HG03571 (cell line): Measurements from ENCODE around the gene SYT8.
A peak's percentile ranks its signal among the peaks of the same experiment; 100 is the strongest.

Experiments used
- ATAC-seq: cut with Tn5 transposase; IDR thresholded peaks from one replicate; pipeline ENCODE4 v1.9.1; 2021; ENCODE audit not compliant: unreplicated experiment

The SYT8 gene

DNA sequence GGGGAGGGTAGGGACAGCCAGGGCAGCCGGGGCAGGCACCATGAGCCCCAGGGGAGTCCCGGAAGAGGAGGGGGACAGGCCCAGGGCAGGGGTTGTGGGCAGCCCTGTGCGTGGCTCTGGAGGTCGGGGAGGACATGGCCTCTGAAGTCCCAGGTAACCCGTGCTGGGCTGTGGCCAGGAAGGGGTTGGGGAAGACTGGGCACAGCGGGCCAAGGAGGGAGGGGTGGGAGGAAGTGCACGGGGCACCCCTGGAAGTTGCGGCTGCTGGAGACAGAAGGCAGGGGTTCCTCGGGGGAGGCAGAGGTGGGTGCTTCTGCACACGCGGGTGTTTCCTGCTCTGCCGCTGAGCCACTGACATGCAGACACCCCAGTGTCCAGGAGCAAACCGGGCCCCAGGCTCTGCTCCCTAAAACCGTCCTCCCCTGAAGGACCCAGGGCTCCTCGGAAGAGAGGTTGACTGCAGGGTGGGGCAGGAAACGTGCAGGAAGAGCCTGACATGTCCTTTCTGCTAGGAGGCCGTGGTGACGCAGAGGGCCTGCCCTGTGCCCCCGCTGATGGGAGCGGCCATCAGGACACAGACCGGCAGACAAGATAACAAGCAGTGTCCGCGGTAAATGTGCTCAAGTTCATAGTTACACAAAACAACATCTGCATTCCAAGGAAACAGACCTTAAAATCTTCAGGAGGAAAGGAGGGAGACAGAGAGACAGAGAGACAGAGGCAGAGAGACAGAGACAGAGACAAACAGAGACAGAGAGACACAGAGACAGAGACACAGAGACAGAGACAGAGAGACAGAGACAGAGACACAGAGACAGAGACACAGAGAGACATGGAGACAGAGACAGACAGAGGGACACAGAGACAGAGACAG lies 9.7 kb downstream of the SYT8 start:
- ATAC-seq, result no peak

DNA sequence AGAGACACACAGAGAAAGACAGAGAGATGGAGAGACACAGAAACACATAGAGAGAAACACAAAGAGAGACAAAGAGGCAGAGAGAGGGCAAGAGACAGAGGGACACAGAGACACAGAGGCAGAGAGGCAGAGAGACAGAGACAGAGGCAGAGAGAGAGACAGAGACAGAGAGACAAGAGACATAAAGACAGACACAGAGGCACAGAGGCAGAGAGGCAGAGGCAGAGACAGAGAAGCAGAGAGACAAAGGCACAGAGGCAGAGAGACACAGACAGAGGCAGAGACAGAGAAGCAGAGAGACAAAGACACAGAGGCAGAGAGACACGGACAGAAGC lies 10.3 kb downstream of the SYT8 start:
- no peak for ATAC-seq

DNA sequence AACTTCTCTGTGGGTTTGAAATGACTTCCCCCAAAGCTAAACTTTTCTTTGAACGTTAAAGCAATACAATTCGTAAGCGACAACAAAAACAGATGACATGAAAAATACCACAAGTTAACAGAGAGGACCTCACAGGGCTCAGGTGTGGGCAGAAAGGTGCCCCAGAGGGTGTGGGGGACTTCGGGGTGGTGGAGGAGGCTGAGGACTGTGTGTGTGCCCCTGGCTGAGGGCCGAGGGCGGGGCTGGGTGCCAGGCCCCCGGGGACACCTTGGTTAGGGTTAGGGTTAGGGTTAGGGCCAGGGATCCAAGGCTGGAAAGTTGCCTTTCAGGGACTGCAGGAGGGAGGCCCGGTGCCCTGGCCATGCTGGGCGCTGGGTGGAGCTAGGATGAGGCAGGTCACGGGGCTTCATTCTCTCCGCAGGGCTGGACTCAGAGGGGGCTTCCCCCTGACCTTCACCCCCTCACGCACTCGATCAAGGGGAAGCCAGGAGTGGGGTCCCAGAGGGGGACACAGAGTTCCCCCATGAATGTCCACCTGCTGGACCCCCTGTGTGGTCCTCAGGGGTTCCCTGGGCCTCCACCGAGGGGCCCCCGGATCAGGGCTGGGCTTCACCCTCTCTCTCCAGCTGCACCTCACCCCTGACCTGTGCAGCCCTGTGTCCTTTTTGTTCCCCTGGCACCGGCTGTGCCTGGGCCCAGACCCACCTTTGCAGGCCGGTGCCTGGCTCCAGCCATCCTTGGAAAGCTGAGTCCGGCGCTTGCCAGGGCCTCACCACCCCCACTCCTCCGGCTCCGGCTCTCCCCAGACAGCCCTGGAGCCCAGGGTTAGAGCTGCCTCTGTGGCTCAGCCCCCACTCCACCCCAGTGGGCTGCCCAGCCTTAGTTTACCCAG lies 11.0 kb downstream of the SYT8 start:
- ATAC-seq, result no peak

DNA sequence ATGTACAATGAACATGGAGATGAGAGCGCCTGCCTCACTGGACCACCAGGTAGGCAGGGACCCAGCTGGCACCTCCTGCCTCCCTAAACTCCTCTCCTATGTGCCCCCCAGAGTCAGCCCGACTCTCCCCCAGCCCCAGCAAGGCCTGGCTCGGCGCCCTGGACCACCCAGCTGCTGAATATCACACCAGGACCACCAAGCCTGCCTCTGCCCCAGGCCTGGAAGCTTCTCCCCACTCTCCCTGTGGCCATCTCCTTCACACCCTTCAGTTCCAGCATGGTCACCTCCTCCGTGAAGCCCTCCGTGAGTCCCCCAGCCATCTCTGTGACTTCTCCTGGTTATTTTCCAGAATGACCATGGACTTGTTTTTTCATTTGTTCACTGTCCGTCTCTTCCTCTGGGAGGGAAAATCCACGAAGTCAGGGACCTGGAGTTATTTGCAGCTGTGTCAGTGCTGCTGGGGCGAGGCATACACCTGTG lies 11.7 kb downstream of the SYT8 start:
- no peak for ATAC-seq

DNA sequence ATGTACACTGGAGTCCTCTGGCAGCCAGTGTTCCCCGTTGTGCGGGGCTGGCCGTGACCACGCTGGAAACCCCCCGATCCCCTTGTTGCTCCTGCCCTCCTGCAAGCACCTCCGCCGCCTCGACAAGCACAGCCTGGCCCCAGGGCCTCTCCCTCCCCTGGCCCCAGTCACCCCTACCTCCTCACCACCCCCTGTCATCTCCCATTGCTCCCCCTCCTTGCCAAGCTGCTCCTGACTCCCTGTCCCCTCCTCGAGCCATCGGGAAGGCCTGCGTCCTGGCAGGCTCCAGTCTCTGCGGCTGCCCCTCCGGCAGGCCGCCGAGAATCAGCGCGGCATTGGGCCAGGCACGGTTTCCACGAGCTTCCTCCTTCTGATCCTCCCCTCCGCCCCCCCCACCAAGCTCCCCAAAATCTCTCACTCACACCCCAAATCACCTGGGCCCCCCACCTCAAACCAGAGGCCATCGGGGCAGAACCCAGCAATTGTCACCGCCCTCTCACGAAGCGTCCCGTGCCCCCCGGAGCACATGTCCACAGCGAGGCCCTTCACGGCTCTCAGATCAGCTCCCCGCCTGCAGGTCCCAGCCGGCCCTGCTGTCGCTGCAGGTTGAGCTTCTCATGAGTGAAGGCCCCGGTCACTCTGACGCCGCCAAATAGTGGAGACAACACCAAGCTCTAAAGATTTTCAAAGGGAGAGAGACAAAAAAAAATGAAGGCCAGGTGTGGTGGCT lies 12.4 kb downstream of the SYT8 start:
- ATAC-seq, result no peak

DNA sequence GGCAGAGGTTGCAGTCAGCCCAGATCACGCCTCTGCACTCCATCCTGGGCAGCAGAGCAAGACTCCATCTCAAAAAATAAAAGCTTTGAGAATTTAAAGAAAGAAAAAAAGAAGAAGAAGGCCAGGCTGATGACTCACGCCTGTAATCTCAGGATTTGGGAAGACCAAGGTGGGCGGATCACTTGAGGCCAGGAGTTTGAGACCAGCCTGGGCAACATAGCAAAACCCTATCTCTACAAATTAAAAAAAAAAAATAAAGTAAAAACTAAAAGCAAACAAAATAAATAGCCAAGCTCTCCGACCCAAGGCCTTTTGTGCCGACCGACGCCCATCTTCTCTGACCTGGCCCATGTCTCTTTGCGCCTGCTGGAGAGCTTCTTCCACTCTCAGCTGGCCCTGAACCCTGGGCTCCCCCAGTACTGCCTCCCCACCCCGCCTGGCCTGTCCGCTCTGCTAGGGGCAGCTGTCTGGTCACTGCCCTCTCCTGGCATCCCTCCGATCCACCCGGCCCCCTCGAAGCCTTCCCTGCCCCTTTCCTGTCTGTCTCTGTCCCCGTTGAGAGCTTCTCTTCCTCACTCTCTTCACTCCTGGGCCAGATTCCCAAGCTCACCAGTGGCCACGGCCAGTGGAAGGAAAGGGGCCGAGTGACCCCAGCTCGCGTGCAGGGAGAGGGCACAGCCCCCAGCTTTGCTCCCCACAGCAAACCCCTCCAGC lies 13.3 kb downstream of the SYT8 start:
- no peak for ATAC-seq

DNA sequence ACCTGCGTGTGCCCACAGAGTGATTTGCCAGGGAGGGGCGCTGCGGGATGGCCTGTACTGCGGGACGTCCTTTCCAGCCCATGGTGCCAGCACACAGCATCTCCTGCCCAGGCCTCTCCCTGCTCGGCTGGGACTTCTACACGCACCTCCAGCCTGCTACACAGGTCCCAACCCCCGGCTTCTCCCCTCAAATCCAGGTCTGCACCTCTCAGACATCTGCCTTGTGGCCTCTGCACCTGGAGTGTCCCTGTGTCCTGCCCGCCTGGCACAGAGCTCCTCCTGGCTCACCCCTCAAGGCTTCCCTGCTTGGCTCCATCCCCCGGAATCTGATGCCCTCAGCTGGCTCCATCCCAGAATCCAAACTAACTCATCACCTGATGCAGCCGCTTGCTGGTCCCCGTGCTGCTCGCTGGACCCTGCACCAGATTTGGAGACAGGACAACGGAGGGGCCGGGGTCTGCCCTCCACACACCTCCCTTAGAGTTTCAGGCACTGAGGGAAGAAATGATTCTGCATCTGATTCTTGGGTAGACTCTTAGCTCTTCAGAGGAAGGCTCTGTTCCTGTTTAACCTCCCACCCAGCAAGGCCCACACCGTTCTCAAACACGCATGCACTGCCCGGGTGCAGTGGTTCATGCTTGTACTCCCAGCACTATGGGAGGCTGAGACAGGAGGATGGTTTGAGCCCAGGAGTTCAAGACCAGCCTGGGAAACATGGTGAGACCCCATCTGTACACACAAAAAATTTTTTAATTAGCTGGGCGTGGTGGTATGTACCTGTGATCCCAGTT lies 14.0 kb downstream of the SYT8 start:
- no peak for ATAC-seq

DNA sequence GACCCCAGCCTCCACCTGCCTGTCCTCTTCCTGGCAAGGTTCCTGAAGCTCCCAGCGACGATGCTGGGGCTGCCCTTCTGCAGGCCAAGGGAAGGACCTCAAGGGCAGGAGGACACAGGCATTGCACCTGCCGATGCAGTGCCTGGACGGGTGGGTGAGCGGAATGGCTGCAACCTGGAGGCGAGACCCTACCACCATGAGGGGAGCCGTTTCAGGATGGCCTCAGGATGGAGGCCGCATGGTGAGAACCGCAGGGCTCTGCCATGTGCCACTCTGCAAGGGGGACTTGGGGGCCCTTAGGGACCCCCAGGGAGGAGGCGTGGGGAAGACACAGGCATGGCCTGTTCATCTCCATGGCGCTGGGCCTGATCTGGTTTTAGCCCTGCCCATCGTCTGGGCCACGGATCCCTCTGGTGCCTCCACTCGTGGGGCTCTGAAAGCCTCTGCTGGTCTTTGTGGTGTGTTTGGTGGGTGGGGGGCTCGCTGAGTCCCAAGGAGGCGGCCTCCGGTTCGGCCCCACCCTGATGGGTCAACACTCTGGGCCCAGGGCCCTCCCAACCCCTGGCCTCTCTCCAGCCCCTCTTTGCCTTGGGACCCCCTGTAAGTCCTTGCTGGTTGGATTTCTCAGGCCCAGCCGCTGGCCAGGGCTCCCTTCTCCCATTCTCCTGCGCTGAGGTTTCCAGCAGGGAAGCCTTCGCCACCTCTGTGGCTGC lies 16.8 kb downstream of the SYT8 start:
- no peak for ATAC-seq

DNA sequence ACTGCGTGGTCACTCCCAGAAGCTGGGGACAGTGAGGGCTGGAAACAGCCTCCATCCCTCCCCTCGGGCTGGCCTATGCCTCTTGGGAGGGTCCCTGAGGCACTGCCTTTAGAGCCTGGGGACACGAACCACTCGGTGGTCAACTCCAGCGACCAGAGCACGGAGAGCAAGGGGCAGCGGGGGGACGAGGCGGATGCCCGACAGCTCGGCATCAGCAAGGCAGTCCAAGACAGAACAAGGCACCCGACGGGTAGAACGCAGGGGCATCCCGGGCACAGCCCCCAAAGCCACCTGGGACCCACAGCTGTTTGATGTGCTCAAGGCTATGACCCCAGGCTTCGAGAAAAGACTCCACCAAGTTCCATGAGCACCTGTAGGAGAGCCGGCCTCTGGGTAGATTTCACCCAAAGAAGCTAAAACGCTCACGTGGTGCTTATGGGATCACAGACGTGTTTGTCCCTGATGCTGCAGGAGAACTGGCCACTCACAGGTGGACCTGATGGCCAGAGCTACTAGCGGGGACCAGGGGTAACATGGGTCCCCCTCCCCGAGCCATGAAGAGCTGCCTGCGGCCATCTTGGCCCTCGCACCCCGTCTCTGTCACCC lies 17.6 kb downstream of the SYT8 start:
- no peak for ATAC-seq

DNA sequence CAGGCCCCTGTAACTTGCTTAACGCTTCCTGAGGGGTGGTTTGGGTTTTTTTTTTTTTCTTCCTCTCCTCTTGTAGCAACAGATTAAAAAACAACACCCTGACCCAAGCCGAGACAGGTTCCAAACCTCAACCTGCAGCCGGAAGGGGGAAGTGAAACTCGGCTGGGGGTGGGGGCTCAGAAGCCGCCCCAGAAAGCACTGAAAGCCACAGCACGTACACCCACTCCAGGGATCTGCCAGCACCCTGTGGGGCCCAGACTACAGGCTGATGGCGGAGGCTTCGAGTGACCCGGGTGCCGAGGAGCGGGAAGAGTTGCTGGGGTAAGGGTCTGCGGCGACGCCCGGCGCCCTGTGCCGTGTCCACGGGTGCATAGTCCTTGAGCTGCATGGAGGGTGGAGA lies 18.1 kb downstream of the SYT8 start, which contains the start of gene LSP1:
Gene LSP1 (plus strand): TSS at position 208 of the 400 bp plus-strand sequence. CDS start 61 bp downstream, at position 269.
- ATAC-seq, result peak; percentile 38

DNA sequence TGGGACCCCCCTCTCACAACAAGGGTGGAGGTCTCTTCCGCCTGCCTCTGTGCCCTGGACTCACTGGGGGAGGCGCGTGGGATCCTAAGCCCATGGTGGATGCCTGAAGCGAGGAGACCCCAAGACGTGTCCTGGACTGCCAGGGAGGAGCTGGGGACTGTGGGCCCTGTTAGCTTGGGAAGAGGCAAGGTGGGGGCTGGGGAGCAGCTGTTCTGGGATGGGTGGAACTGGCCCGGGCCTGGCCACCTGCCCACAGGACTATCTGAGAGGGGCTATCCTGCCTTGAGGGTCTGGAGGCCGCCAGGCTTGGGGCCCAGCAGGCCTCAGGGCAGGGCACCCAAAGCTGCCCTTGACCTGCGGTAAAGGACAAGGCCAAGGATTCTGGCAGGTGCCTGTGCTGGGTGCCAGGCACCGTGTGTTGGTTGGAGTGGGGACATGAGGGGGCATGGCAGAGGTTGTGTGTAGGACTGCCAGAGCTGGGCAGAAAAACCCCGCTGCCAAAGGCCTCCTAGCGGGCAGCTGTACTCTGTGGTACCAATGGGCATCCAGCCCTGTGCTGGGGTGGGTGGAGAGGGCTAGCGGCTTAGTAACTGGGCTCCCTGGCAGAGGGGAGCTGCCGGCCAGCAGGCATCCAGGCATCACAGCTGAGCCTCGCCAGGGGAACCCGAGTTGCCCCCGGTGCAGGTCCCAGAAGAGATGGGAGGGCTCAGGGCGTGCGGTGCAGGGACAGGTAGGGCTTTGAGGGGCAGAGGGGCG lies 18.8 kb downstream of the SYT8 start:
- no peak for ATAC-seq

DNA sequence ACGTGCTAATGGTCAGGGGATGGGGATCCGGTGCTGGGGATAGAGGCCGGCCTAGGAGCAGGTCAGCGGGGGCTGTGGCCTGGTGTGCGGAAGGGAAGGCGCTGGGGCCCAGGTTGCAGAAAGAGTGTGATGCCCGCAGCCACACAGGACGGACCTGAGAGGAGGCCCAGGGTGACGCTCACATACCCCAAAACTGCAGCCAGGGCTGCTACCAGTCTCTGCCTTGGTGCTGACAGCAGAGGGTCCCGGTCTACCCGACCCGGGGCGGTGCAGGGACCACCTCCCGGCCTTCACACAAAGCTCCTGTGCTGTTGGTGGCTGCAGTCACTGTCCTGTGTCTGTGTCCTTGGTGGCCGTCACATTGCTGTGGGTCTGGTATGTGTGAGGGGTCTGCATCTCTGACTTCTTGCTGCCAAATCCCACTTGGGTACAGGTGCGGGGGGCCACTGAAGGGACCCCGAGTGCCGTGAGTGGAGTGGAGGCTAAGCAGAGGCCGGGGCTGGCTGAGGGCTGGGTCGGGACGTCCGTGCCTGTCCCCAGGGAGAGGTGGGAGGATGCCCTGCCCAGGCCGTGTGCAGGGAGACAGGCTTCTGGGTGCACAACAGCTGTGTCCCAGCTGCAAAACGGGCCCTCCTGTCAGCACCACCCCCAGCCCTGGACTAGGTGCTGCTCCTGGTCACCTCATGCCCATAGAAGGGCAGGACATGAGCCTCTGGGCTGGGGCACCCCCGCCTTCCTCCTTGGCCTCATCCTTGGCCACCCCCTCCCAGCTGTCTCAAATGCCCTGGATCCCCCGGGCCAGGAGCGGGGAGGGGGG lies 19.6 kb downstream of the SYT8 start:
- ATAC-seq, result peak; percentile 20

DNA sequence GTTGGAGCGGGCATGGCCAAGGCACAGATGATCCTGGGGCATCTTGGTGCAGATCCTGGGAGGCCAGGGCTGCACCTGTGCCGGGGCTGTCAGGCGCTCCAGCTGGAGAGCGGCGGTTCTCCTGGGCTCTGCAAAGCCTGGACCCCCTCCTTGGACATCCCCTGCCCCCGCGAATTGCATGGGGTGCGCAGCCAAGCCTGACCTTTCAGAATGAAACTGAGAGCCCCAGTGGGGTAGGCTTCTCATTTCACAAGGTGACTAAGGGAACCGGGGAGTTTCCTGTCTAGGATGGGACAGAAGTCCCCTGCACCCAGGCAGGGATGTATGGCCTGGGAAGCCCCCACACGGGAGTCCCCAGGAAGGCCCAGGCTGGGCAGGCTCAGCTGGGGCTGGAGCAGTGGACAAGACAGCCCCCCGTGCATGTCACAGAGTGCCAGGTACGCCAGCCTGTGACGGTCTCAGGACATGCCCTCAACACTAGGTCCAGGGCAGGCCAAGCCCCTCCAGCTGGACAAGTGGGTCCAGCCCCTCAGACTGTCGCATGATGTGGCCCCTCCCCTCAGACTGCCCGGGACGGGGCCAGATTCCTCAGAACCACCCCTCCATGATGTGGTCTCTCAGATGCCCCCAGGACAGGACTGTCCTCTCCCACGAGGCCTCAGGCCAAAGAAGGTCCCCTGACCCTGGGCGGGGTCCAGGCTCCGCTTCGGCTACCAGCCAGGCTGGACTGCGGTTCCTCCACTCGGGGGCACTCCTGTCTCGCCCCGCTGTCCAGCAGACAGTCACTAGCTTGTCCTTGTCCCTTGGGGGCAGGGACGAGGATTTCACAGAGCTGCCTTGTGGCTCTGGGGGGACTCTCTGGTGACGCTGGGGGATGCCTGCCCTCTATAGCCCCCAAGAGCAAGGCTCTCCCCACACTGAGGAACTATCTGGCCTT lies 20.4 kb downstream of the SYT8 start:
- peak; percentile 35 for ATAC-seq

DNA sequence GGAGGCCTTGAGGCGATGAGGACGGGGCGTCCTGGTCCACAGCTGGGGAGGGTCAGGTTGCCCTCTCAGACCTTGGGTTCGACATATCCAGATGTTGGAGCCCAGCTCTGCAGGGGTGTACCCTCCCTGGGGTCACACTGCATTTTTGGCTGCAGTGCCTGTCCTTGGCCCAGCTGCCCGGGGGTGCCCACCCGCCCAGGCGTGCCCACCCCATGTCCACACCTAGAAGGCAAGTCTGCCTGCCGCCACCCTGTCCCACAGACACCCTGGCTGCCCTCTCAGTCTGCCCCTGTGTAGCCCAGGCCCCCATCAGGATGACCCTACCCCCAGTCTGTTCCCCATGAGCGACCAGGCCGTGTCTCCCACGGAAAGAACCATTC lies 21.1 kb downstream of the SYT8 start:
- no peak for ATAC-seq

DNA sequence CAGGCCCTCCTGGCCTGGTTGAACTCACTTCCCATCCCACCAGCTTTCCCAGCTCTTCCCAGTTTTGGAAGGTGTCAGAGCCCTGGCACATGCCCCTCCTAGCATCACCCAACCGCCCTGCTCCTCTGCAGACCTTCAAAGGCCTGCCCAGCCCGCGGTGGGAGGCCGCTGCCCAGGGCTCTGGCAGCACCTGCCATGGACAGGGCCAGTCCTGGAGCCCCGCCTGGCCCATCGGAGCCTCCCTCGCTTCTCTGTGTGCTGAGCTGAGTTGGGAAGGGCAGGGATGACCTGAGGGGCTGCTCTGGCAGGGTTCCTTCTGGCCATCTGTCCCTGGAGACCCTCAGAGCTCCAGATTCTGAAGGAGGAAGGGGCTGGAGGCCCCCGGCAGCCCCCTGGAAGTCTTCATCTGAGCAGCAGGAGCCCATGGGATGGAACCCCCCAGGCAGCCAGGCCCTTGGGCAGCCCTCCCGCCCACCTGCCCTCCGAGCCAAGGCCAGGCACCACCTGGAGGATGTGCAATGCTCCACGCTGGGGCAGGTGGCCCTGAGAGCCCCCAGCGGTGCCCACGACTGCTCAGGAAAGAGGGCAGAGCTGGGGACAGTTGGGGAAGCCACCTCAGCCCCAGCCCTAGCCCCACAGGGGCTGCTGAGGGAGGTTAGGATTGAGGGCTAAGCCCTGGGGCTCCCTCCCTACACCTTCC lies 21.7 kb downstream of the SYT8 start:
- ATAC-seq, result no peak

DNA sequence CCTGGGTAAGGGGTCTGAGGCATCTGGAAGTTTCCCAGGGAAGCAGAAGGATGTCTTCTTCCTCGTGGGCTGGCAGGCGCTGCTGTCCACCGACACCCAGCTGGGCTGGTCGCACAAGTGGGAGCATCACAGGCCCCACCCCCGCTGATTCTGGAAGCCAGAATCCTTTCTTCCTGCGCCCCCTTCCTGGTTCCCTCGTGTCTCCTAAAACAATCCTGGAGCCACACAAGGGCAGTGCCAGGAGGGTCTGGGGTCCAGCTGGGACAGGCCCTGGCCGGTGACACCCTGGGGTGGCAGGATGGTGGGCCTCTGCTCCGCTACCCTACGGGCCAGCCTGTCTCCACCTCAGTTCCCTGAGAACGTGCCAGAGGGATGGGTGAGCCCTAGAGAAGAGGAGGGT lies 22.3 kb downstream of the SYT8 start:
- ATAC-seq, result no peak
